ENCODE data around the gene CYP26B1. TPM values are rescaled to one million over a fixed set of nuclear protein-coding genes. Genes with fewer than 3 reads are reported as not detected.

The CYP26B1 gene
- total RNA-seq, 1 experiment from 2014 or later = 0.42 TPM

GRCh38 chr2:72096181-72096580, 51.5 kb downstream of the CYP26B1 start (continued):
- TF ChIP-seq, protein P1, sequence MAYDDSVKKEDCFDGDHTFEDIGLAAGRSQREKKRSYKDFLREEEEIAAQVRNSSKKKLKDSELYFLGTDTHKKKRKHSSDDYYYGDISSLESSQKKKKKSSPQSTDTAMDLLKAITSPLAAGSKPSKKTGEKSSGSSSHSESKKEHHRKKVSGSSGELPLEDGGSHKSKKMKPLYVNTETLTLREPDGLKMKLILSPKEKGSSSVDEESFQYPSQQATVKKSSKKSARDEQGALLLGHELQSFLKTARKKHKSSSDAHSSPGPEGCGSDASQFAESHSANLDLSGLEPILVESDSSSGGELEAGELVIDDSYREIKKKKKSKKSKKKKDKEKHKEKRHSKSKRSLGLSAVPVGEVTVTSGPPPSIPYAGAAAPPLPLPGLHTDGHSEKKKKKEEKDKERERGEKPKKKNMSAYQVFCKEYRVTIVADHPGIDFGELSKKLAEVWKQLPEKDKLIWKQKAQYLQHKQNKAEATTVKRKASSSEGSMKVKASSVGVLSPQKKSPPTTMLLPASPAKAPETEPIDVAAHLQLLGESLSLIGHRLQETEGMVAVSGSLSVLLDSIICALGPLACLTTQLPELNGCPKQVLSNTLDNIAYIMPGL (CRISPR knock-in tag; IDR thresholded peaks at IDR 0.05) = no peak
- no peak for TF ChIP-seq TP53 (CRISPR knock-in tag; IDR thresholded peaks at IDR 0.05)
- TF ChIP-seq, protein P2, sequence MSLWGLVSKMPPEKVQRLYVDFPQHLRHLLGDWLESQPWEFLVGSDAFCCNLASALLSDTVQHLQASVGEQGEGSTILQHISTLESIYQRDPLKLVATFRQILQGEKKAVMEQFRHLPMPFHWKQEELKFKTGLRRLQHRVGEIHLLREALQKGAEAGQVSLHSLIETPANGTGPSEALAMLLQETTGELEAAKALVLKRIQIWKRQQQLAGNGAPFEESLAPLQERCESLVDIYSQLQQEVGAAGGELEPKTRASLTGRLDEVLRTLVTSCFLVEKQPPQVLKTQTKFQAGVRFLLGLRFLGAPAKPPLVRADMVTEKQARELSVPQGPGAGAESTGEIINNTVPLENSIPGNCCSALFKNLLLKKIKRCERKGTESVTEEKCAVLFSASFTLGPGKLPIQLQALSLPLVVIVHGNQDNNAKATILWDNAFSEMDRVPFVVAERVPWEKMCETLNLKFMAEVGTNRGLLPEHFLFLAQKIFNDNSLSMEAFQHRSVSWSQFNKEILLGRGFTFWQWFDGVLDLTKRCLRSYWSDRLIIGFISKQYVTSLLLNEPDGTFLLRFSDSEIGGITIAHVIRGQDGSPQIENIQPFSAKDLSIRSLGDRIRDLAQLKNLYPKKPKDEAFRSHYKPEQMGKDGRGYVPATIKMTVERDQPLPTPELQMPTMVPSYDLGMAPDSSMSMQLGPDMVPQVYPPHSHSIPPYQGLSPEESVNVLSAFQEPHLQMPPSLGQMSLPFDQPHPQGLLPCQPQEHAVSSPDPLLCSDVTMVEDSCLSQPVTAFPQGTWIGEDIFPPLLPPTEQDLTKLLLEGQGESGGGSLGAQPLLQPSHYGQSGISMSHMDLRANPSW (CRISPR knock-in tag; conservative IDR thresholded peaks at IDR 0.05; ENCODE audit: low read depth) = no peak

- H3K4me1 Mint-ChIP-seq = 0 out of 2 replicates have a peak, but pooled peaks cover under 1% of the 10 kb centered on the region
- H3K9me3 Mint-ChIP-seq = no peaks in the 10 kb centered on the region
- no peak for ATAC-seq
- no peak overlapping the region for H3K27ac Mint-ChIP-seq
- ChIA-PET CTCF (no interaction called here), POLR2A (no interaction called here)
- TF ChIP-seq ZBTB21 (CRISPR knock-in tag; IDR thresholded peaks at IDR 0.05; ENCODE audit: borderline replicate concordance) = no peak
- TF ChIP-seq, protein P3, sequence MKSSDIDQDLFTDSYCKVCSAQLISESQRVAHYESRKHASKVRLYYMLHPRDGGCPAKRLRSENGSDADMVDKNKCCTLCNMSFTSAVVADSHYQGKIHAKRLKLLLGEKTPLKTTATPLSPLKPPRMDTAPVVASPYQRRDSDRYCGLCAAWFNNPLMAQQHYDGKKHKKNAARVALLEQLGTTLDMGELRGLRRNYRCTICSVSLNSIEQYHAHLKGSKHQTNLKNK (CRISPR knock-in tag; IDR thresholded peaks at IDR 0.05) = no peak
- H3K36me3 Mint-ChIP-seq = no peaks in the 10 kb centered on the region
- H3K27me3 Mint-ChIP-seq (ENCODE audit: low read depth) = no peaks in the 10 kb centered on the region; the same call in 1 of the 2 replicates
- no peak for DNase-seq (ENCODE audit: low spot score)
- no peak overlapping the region for H3K4me3 Mint-ChIP-seq
Observed at GRCh38 chr2:72095364-72095763, 52.3 kb downstream of the CYP26B1 start.

DNA sequence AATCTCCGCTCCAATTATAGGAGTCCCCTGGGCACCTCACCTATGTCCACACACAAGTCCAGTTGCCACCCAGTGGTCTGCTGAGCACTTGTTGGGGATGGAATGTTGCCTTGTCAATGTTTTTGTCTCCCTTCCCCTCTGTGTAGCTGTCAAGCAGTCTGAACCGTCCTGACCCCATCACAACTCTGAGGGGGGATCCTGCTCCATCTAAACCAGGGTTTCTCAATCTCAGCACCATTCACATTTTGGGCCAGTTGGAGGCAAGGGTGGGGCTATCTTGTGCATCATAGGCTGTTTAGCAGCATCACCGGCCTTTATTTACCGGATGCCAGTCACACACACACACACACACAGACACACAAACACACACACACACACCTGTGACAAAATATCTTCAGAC, 53.0 kb downstream of the CYP26B1 start:
- ChIA-PET POLR2A (no interaction called here), CTCF (no interaction called here)
- TF ChIP-seq FOXK1 (CRISPR knock-in tag; IDR thresholded peaks at IDR 0.05) (no peak), CBFB (CRISPR knock-in tag; IDR thresholded peaks at IDR 0.05; ENCODE audit: low read depth) (no peak), FOXP1 (CRISPR knock-in tag; IDR thresholded peaks at IDR 0.05; ENCODE audit: borderline replicate concordance) (no peak), USF1 (CRISPR knock-in tag; IDR thresholded peaks at IDR 0.05) (no peak)
- no peaks in the 10 kb centered on the region; the same call in 1 of the 2 replicates for H3K27me3 Mint-ChIP-seq (ENCODE audit: low read depth)
- H3K27ac Mint-ChIP-seq = no peak overlapping the region
- ATAC-seq (no peak), DNase-seq (ENCODE audit: low spot score) (no peak)
- peaks cover 6% of the 10 kb centered on the region for H3K4me1 Mint-ChIP-seq
- no peaks in the 10 kb centered on the region for H3K9me3 Mint-ChIP-seq
- H3K36me3 Mint-ChIP-seq = no peaks in the 10 kb centered on the region
- no peak overlapping the region for H3K4me3 Mint-ChIP-seq

DNA sequence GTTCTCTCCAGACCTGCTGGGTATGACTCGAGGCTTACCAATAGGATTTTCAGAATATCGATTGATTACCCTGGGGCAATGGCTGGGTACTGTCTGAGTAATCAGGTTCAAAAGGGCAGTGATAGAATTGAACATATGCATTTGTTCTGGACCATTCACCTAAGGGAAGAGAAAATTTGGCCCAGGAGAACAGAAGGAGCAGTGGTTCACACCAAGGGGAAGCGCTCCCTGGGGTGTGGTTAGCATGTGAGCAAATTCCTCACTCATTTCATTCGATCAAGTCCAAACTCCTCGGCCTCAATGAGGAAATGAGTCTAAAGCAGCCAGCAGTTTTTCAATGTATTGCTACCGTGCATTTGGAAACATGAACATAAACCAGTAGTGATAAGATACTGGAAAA, 55.6 kb downstream of the CYP26B1 start:
- Mint-ChIP-seq H3K4me3 (no peak overlapping the region), H3K27me3 (ENCODE audit: low read depth) (peaks cover 2% of the 10 kb centered on the region; the same call in 1 of the 2 replicates), H3K4me1 (peaks cover 9% of the 10 kb centered on the region), H3K27ac (no peak overlapping the region), H3K9me3 (0 out of 2 replicates have a peak, but pooled peaks cover 4% of the 10 kb centered on the region), H3K36me3 (no peaks in the 10 kb centered on the region)
- POLR2A ChIA-PET = no interaction called here
- no peak for DNase-seq (ENCODE audit: low spot score)
- no peak for ATAC-seq
- CTCF ChIA-PET = no interaction called here
- TF ChIP-seq ZSCAN18 (CRISPR knock-in tag; IDR thresholded peaks at IDR 0.05) = no peak
- no peak for TF ChIP-seq CBFB (CRISPR knock-in tag; IDR thresholded peaks at IDR 0.05; ENCODE audit: low read depth)
- no peak for TF ChIP-seq TEAD4 (CRISPR knock-in tag; IDR thresholded peaks at IDR 0.05)
- TF ChIP-seq, protein P4, sequence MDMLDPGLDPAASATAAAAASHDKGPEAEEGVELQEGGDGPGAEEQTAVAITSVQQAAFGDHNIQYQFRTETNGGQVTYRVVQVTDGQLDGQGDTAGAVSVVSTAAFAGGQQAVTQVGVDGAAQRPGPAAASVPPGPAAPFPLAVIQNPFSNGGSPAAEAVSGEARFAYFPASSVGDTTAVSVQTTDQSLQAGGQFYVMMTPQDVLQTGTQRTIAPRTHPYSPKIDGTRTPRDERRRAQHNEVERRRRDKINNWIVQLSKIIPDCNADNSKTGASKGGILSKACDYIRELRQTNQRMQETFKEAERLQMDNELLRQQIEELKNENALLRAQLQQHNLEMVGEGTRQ (CRISPR knock-in tag; IDR thresholded peaks at IDR 0.05) = no peak
- TF ChIP-seq ELF4 (CRISPR knock-in tag; IDR thresholded peaks at IDR 0.05; ENCODE audit: low read depth) = no peak
- TF ChIP-seq ZNF416 (CRISPR knock-in tag; IDR thresholded peaks at IDR 0.05) = no peak
- TF ChIP-seq SMAD3 (CRISPR knock-in tag; IDR thresholded peaks at IDR 0.05; ENCODE audit: borderline replicate concordance) = no peak
- no peak for TF ChIP-seq JUN (CRISPR knock-in tag; IDR thresholded peaks at IDR 0.05)
- TF ChIP-seq KAT7 (CRISPR knock-in tag; IDR thresholded peaks at IDR 0.05; ENCODE audit: borderline replicate concordance) = no peak
- no peak for TF ChIP-seq MXD4 (CRISPR knock-in tag; IDR thresholded peaks at IDR 0.05; ENCODE audit: borderline replicate concordance)
- no peak for TF ChIP-seq SP1 (CRISPR knock-in tag; conservative IDR thresholded peaks at IDR 0.05)
- no peak for TF ChIP-seq NR3C1 (CRISPR knock-in tag; conservative IDR thresholded peaks at IDR 0.05; ENCODE audit: low read depth)
- no peak for TF ChIP-seq SOX15 (CRISPR knock-in tag; IDR thresholded peaks at IDR 0.05)
- TF ChIP-seq E2F5 (CRISPR knock-in tag; IDR thresholded peaks at IDR 0.05) = no peak

All from WTC11 (cell line).